ENCODE data around the gene CLTB. TPM values are rescaled to one million over a fixed set of nuclear protein-coding genes. Genes with fewer than 3 reads are reported as not detected.

CLTB gene
- total and polyA plus RNA-seq, 10 donors, result 51.9 to 98.4 (median 63.9) TPM

GRCh38 chr5:176373100-176373818, 43.1 kb downstream of the CLTB start:
- Histone ChIP-seq H3K27ac (peak overlapping the region in 2 of 8 donors; percentile 4 to 9), H3K36me3 (peaks cover 0 to 34% (median 0%) of the 10 kb centered on the region in 6 donors), H3K9me3 (no peaks in the 10 kb centered on the region), H3K4me1 (peaks cover 0 to 17% (median 0%) of the 10 kb centered on the region in 6 donors), H3K4me3 (no peak overlapping the region), H3K27me3 (replicated peaks in 1 of 7) (no peaks in the 10 kb centered on the region)
- intact Hi-C loops (cut with DNase I; ENCODE audit: low total_unique reads), result no loop called here
- no peak for DNase-seq
- 57 to 70% (median 69%) methylated on average over 7 of the region's 7 CpGs for WGBS, 5 donors
- TF ChIP-seq CTCF (IDR thresholded peaks at IDR 0.05 in 8 of 11, conservative IDR thresholded peaks at IDR 0.05 in 3 of 11) (no peak), POLR2AphosphoS5 (IDR thresholded peaks at IDR 0.05) (no peak), POLR2A (IDR thresholded peaks at IDR 0.05) (no peak)

DNA sequence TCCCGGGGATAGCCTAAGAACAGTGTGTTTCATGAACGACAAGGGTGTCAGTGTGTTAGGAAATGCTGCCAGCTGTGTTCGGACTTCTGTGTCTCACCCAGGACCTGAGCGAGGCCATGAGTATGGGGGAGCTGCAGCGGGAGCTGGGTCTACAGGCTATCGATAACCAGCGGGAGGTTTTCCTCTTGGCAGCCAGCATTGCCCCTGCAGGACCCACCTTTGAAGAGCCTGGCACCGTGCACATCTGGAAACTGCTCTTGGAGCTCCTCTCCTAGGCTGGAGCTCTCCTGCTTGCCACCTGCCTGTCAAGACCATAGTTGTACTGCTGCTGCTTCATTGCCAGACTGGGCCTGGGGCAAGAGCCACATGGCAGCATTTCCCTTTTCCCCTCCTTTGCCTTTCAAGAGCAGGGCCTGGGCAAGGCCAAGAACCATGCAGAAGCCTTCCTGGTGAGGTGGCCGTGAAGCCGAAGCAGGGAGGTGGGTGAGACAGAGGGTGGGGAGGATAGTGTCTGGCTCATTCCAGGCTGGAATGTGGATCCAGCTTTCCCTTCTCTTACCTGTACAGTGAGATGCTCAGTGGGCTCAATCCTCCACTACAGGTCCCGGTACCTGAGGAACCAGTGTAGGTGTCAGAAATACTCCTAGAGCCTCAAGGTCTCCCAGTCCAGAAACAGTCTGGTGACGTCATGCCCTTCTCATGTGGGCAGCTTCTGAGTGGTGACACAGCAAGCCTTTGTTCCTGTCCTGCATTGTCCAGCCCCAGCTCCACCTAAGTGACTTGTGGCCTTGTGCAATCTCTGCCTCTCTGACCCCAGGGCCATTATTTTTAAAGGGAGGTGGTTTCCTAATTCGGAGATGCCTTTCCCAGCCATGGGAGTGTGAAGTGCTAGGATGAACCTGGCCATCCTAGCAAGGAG, 44.5 kb downstream of the CLTB start:
- no peak for DNase-seq
- no peak for TF ChIP-seq CTCF (IDR thresholded peaks at IDR 0.05 in 8 of 11, conservative IDR thresholded peaks at IDR 0.05 in 3 of 11)
- no peak for TF ChIP-seq POLR2AphosphoS5 (IDR thresholded peaks at IDR 0.05)
- no peak for TF ChIP-seq POLR2A (IDR thresholded peaks at IDR 0.05)
- intact Hi-C loops (cut with DNase I; ENCODE audit: low total_unique reads), result no loop called here
- Histone ChIP-seq H3K4me1 (peaks cover 0 to 17% (median 0%) of the 10 kb centered on the region in 6 donors), H3K27me3 (replicated peaks in 1 of 7) (no peaks in the 10 kb centered on the region), H3K27ac (peak overlapping the region in 2 of 8 donors; percentile 9 to 15), H3K9me3 (no peaks in the 10 kb centered on the region), H3K36me3 (peaks cover 0 to 42% (median 0%) of the 10 kb centered on the region in 6 donors), H3K4me3 (no peak overlapping the region)
- WGBS, 5 donors, result 84 to 94% (median 91%) methylated on average over 10 to 13 of the region's 13 CpGs

GRCh38 chr5:176369934-176370711, 46.2 kb downstream of the CLTB start:
- intact Hi-C loops (cut with DNase I; ENCODE audit: low total_unique reads), result no loop called here
- Histone ChIP-seq H3K27ac (no peak overlapping the region), H3K4me1 (peaks cover 2 to 33% (median 12%) of the 10 kb centered on the region in 6 donors), H3K36me3 (peaks cover 0 to 42% (median 0%) of the 10 kb centered on the region in 6 donors), H3K27me3 (replicated peaks in 1 of 7) (peaks cover 0 to 13% (median 0%) of the 10 kb centered on the region in 7 donors), H3K4me3 (no peak overlapping the region), H3K9me3 (no peaks in the 10 kb centered on the region)
- 84 to 96% (median 88%) methylated on average over 8 of the region's 8 CpGs for WGBS, 5 donors
- TF ChIP-seq POLR2AphosphoS5 (IDR thresholded peaks at IDR 0.05) (no peak), POLR2A (IDR thresholded peaks at IDR 0.05) (no peak), CTCF (IDR thresholded peaks at IDR 0.05 in 8 of 11, conservative IDR thresholded peaks at IDR 0.05 in 3 of 11) (no peak)
- DNase-seq, result no peak
